Measurements from ENCODE around the gene AKAP11.
A peak's percentile ranks its signal among the peaks of the same experiment; 100 is the strongest.
"Not testable (repeated sequence)": the region's sequence is repeated elsewhere in the genome, so short reads cannot be mapped to it uniquely, and the experiment has no call there.

Gene AKAP11, protein sequence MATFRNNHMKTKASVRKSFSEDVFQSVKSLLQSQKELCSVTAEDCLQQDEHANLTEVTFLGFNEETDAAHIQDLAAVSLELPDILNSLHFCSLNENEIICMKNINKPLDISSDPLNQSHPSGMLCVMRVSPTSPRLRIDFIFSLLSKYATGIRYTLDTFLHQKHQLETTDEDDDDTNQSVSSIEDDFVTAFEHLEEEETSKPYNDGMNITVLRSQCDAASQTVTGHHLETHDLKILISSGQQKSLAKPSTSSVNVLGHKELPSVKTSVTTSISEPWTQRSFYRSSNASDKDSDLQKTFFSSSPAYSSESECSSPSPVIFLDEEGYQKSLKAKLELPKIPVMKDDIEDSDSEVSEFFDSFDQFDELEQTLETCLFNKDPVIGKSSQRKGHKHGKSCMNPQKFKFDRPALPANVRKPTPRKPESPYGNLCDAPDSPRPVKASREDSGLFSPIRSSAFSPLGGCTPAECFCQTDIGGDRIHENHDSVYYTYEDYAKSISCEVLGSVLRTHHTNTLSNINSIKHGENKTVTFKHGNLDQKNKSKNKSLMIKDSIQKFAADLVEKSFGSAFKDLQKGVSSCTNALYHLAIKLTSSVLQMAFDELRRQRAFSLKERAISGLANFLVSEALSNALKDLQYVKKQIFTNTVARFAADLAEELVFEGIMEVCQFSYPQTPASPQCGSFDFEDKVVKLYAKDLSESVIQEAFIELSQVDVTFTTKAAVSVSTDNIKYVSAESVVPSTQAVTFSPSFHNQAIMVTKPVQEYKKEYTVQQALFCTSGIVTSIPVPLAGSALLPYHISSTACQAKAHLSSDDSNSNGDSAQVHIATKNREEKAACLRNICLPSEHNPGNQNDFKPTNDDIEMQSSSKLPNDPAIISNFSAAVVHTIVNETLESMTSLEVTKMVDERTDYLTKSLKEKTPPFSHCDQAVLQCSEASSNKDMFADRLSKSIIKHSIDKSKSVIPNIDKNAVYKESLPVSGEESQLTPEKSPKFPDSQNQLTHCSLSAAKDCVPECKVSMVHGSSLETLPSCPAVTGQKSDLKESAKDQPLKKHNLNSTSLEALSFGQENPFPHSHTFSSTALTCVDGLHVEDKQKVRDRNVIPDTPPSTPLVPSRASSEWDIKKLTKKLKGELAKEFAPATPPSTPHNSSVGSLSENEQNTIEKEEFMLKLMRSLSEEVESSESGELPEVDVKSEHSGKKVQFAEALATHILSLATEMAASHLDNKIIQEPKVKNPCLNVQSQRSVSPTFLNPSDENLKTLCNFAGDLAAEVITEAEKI (N-terminal part only)

DNA sequence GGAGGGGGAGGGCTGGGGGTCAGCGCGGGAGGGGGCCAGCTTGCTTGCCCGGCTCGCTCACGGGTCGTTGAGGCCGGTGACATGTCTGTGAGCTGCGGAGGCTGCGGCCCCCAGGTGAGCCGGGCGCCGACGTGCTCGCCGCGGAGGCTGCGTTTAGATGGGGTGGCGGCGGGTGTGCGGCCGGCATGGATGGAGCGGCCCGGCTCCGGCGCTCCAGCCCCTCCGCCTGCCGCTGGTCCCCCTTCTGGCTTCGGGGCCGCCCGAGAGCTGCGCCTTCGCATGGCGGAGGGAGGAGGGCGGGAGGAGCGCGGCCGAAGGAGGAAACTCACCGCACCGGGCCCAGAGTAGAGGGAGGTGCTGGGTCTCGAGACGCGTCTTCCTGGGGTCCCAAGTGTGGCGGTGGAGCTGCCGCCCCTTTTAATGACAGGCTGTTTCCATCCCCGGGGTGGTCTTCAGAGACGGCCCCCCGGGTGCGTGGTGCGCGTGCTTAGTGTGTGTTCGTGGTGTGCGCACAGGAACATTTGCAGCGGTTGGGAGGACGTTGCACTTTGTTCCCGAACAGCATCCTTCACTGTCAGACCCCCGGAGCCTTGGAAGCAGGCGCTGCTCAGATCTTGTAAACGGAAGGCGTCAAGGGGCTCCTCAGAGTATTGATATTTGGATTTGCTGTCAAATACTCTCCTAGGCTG, at the start of gene AKAP11:
Gene AKAP11, plus strand, starts transcription at position 38 of the 689 bp plus-strand sequence. CDS start 14,197 bp downstream, outside the sequence.
- no peak for TF ChIP-seq CTCF (IDR thresholded peaks at IDR 0.05; ENCODE audit: low read length, missing control alignments)
- peak within 1 kb of the TSS; percentile 83 for H3K4me3 ChIP-seq (replicated peaks; ENCODE audit: low read depth, low read length)
- DNase-seq (ENCODE audit: low read depth): peak; percentile 49

- no peak for TF ChIP-seq CTCF (IDR thresholded peaks at IDR 0.05; ENCODE audit: low read length, missing control alignments)
- no peak for DNase-seq (ENCODE audit: low read depth)
- no peak overlapping the region for H3K4me3 ChIP-seq (replicated peaks; ENCODE audit: low read depth, low read length)
Measured at GRCh38 chr13:42223681-42224080, 48.3 kb upstream of the AKAP11 start.

DNA sequence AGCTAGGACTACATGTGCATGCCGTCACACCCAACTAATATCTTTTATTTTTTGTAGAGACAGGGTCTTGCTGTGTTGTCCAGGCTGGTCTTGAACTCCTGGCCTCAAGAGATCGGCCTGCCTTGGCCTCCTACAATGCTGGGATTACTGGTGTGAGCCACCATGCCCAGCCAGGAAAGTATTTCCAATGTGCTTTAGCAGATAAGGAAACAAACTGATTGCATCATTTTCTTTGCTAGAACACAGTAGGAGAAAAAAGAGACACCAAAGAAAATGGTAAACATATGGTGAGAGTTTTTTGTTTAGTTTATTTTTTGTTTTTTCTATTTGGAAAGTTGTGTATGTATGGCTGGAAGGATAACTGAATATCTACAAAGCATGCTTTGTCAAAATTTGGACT, 46.9 kb upstream of the AKAP11 start:
- TF ChIP-seq CTCF (IDR thresholded peaks at IDR 0.05; ENCODE audit: low read length, missing control alignments): no peak
- no peak for DNase-seq (ENCODE audit: low read depth)

DNA sequence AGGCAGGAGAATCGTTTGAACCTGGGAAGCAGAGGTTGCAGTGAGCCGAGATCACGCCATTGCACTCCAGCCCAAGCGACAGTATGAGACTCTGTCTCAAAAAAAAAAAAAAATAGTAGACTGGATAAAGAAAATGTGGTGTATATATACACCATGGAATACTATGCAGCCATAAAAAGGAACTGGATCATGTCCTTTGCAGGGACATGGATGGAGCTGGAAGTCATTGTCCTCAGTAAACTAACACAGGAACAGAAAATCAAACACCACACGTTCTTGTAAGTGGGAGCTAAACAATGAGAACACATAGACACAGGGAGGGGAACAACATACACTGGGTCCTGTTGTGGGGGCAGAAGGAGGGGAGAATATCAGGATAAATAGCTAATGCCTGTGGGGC, 45.2 kb upstream of the AKAP11 start:
- DNase-seq (ENCODE audit: low read depth); H3K4me3 ChIP-seq (replicated peaks; ENCODE audit: low read depth, low read length): not testable (repeated sequence)

More for the DNA sequence above, 46.9 kb upstream of the AKAP11 start:
- H3K4me3 ChIP-seq (replicated peaks; ENCODE audit: low read depth, low read length): no peak overlapping the region

DNA sequence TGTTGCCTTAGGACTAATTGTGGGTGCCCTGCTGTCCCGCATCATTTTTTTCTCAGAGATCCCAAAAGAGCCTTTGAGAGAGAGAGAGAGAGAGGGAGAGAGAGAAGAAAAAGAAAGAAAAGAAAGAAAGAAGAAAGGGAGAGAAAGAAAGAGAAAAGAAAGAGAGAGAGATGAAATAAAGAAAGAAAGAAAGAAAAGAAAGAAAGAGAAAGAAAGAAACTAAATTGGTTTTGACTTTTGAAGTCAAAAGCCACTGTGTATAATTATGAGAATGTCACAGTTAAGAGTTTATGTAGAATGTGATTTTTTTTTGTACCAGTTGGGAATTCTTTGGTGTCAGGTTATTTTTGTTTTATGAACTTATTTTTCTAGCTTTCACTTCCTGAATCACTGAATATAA, 43.4 kb upstream of the AKAP11 start:
- DNase-seq (ENCODE audit: low read depth): no peak
- TF ChIP-seq CTCF (IDR thresholded peaks at IDR 0.05; ENCODE audit: low read length, missing control alignments): no peak
- H3K4me3 ChIP-seq (replicated peaks; ENCODE audit: low read depth, low read length): no peak overlapping the region

- DNase-seq (ENCODE audit: low read depth): peak; percentile 18
- H3K4me3 ChIP-seq (replicated peaks; ENCODE audit: low read depth, low read length): no peak overlapping the region
- TF ChIP-seq CTCF (IDR thresholded peaks at IDR 0.05; ENCODE audit: low read length, missing control alignments): no peak
Measured at GRCh38 chr13:42229287-42229686, 42.7 kb upstream of the AKAP11 start.
